Type B pancreatic cell (in vitro differentiated cells): ENCODE data around the gene MAPKAPK5. TPM values are rescaled to one million over a fixed set of nuclear protein-coding genes. Genes with fewer than 3 reads are reported as not detected.
"Not testable (repeated sequence)": the region's sequence is repeated elsewhere in the genome, so short reads cannot be mapped to it uniquely, and the experiment has no call there.

Source experiments
- DNase-seq: peaks from one replicate; pipeline ENCODE4 v3.0.0; 2021; ENCODE audit warnings: mixed read lengths; ENCODE audit not compliant: unreplicated experiment; ENCODE audit errors: extremely low spot score
- H3K27ac Mint-ChIP-seq: 2 replicates; pipeline ENCODE4 v1.8.0; 2021; ENCODE audit warnings: mild to moderate bottlenecking, mixed read lengths
- H3K27me3 Mint-ChIP-seq: 2 replicates; pipeline ENCODE4 v1.8.0; 2021; ENCODE audit warnings: mixed read lengths
- H3K36me3 Mint-ChIP-seq: 2 replicates; pipeline ENCODE4 v1.8.0; 2021; ENCODE audit warnings: mixed read lengths
- H3K4me1 Mint-ChIP-seq: one replicate; pipeline ENCODE4 v1.8.0; 2021; ENCODE audit warnings: mixed read lengths; ENCODE audit not compliant: unreplicated experiment
- H3K4me3 Mint-ChIP-seq: 2 replicates; pipeline ENCODE4 v1.8.0; 2021; ENCODE audit warnings: mild to moderate bottlenecking, mixed read lengths
- H3K9me3 Mint-ChIP-seq: 2 replicates; pipeline ENCODE4 v1.8.0; 2021; ENCODE audit warnings: mixed read lengths
- total RNA-seq: library from RNA; stranded (reverse); gene quantifications from 2 replicates; pipeline ENCODE4 v1.2.1, GENCODE V29; 2021; ENCODE audit warnings: low replicate concordance
- TF ChIP-seq, protein P1 (sequence below): fragments of 200-600 bp; sonication (generic); conservative IDR thresholded peaks from 2 replicates; pipeline ENCODE4 v1.5.0; 2021; ENCODE audit warnings: antibody characterized with exemption, mild to moderate bottlenecking

The MAPKAPK5 gene
- total RNA-seq, 1 donor from 2014 or later: 61.4 TPM

DNA sequence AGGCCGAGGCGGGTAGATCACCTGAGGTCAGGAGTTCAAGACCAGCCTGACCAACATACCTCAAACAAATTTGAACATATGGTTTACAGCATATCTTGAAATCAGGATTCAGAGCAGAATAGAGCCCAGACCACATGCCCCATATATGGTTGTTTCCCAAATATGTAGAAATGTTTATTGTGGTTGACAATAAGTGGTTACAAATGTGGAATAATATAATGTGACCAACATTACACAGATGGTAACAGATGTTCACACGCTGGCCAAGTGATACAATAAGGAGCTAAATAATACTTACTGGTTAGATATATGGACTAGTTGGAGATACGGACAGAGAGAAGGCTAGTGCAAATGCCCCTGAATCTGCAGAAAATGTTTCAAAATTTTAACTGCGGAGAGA, 85.3 kb downstream of the MAPKAPK5 start:
- no peak for DNase-seq
- H3K4me1 Mint-ChIP-seq: no peaks in the 10 kb centered on the region
- no peak overlapping the region for H3K4me3 Mint-ChIP-seq
- no peaks in the 10 kb centered on the region for H3K9me3 Mint-ChIP-seq
- no peak overlapping the region for H3K27ac Mint-ChIP-seq
- no peaks in the 10 kb centered on the region for H3K27me3 Mint-ChIP-seq
- H3K36me3 Mint-ChIP-seq: no peaks in the 10 kb centered on the region
- TF ChIP-seq, protein P1, sequence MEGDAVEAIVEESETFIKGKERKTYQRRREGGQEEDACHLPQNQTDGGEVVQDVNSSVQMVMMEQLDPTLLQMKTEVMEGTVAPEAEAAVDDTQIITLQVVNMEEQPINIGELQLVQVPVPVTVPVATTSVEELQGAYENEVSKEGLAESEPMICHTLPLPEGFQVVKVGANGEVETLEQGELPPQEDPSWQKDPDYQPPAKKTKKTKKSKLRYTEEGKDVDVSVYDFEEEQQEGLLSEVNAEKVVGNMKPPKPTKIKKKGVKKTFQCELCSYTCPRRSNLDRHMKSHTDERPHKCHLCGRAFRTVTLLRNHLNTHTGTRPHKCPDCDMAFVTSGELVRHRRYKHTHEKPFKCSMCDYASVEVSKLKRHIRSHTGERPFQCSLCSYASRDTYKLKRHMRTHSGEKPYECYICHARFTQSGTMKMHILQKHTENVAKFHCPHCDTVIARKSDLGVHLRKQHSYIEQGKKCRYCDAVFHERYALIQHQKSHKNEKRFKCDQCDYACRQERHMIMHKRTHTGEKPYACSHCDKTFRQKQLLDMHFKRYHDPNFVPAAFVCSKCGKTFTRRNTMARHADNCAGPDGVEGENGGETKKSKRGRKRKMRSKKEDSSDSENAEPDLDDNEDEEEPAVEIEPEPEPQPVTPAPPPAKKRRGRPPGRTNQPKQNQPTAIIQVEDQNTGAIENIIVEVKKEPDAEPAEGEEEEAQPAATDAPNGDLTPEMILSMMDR: no peak

DNA sequence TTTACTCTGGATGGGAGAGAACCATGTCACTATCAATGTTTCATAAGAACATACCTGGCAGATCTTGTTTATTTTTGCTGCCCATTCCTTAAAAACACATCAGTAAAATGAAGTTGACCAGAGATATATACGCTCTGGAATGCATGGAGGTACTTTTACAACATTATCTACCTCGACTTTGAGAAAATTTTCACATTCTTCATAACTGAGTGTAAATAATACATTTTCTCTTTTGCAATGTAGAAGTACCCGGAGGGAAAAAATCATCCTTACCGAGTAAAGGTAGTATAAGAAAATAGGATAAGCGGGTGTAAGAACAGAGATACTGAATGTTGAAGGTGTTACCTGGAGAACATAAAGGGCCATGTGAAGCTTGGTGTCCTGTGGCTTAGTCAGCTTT, 90.2 kb downstream of the MAPKAPK5 start:
- H3K36me3 Mint-ChIP-seq: no peaks in the 10 kb centered on the region
- DNase-seq: no peak
- TF ChIP-seq, protein P1: no peak
- H3K9me3 Mint-ChIP-seq: no peaks in the 10 kb centered on the region
- H3K4me3 Mint-ChIP-seq: no peak overlapping the region
- no peak overlapping the region for H3K27ac Mint-ChIP-seq
- H3K4me1 Mint-ChIP-seq: no peaks in the 10 kb centered on the region
- no peaks in the 10 kb centered on the region for H3K27me3 Mint-ChIP-seq

DNA sequence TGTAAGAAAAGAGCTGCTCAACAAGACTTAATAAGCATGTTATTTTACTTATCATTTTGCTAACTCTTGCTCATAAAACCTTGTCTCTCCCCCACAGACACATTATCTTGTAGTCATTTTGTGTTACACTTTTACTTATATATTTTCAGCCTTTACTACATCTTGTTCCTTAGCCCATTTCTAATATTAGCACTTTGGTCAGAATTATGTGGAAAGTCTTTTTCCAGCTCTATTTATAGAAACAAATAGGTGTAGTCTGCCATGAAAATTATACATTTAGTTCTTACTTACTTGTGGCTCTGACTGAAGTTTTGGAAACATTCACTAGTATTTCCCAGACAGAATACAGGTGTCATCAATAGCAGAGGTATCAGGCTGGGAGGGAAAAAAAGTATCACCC, 94.8 kb downstream of the MAPKAPK5 start:
- Mint-ChIP-seq H3K4me3 (no peak overlapping the region), H3K4me1 (no peaks in the 10 kb centered on the region), H3K27ac (no peak overlapping the region), H3K36me3 (no peaks in the 10 kb centered on the region), H3K9me3 (no peaks in the 10 kb centered on the region), H3K27me3 (no peaks in the 10 kb centered on the region)
- DNase-seq: no peak
- TF ChIP-seq, protein P1: no peak

DNA sequence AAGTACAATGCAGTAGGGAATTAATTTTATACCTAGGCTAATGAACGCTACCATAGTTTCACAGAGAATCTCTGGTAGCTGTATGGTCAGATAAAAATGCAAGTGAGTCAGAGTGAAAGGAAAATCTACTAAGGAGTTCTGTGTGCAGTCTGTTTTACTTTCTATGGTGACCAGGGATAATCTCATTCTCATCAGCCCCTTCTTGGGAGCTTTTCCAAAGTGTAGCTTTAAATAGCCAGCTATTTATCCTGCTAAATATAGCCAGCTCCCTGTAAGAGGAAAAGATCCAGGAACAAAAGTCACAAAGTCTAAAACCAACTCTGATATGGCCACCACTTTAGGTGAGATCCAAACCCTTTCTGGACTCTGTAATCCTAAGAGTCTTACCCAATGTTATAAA, 95.4 kb downstream of the MAPKAPK5 start:
- peaks cover under 1% of the 10 kb centered on the region for H3K4me1 Mint-ChIP-seq
- no peaks in the 10 kb centered on the region for H3K36me3 Mint-ChIP-seq
- H3K9me3 Mint-ChIP-seq: no peaks in the 10 kb centered on the region
- TF ChIP-seq, protein P1: no peak
- DNase-seq: no peak
- H3K27me3 Mint-ChIP-seq: no peaks in the 10 kb centered on the region
- H3K4me3 Mint-ChIP-seq: no peak overlapping the region
- H3K27ac Mint-ChIP-seq: no peak overlapping the region

DNA sequence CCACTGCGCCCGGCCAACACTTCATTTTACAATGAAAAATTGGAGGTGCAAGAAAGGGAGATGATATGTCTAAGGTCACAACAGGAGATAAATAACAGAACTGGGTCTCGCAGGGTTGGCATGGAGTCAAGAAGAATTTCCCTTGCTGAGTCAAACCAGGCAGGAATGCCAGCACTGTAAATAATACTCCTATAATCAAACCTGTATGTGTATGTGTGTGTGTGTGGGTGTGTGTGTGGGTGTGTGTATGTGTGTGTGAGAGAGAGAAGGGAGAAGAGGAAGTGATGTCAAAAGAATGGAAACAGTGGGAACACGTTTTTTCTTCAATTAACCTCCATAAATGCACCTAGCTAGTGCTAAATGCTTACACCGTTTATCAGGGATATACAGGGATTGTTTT, 100.5 kb downstream of the MAPKAPK5 start:
- H3K9me3 Mint-ChIP-seq: no peaks in the 10 kb centered on the region
- TF ChIP-seq, protein P1: no peak
- H3K4me3 Mint-ChIP-seq: no peak overlapping the region
- H3K27me3 Mint-ChIP-seq: no peaks in the 10 kb centered on the region
- H3K4me1 Mint-ChIP-seq: peaks cover 5% of the 10 kb centered on the region
- no peak for DNase-seq
- H3K36me3 Mint-ChIP-seq: no peaks in the 10 kb centered on the region
- H3K27ac Mint-ChIP-seq: no peak overlapping the region

DNA sequence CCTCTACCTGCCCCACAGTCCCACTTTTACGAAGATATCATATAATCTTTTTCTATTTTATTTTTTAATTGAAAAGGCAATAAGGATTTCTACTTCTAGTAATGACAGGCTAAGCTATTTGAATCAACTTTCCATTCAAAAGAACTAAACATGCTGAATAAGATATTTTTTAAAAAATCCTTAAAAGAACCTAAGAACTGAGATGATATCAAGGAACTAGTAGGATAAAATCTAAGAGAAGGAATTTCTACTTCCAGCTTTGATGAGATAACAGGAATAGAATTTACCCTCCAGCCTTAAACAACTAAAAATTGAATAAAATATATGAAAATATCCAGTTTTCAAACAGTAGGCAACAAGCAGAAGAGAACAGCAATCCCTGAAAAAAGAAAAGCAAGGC, 101.9 kb downstream of the MAPKAPK5 start:
- H3K27ac Mint-ChIP-seq: no peak overlapping the region
- no peak for DNase-seq
- no peaks in the 10 kb centered on the region for H3K27me3 Mint-ChIP-seq
- TF ChIP-seq, protein P1: no peak
- H3K4me3 Mint-ChIP-seq: no peak overlapping the region
- no peaks in the 10 kb centered on the region for H3K9me3 Mint-ChIP-seq
- H3K36me3 Mint-ChIP-seq: no peaks in the 10 kb centered on the region
- H3K4me1 Mint-ChIP-seq: peaks cover 5% of the 10 kb centered on the region

DNA sequence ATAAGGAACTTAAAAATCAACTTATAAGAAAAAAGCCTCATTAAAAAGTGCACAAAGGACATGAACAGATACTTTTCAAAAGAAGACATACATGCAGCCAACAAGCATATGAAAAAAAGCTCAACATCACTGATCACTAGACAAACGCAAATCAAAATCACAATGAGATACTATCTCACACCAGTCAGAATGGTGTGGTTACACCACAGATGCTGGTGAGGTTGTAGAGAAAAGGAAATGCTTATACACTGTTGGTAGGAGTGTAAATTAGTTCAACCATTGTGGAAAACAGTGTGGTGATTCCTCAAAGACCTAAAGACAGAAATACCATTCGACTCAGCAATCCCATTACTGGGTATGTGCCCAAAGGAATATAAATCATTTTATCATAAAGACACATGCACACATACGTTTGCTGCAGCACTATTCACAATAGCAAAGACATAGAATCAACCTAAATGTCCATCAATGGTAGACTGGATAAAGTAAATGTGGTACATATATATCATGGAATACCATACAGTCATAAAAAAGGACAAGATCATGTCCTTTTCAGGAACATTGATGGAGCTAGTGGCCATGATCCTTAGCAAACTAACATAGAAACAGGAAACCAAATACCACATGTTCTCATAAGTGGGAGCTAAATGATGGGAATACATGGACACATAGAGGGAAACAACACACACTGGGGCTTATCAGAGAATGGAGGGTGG, 109.1 kb downstream of the MAPKAPK5 start:
- not testable (repeated sequence) for H3K9me3 Mint-ChIP-seq, H3K27ac Mint-ChIP-seq, H3K4me3 Mint-ChIP-seq, H3K4me1 Mint-ChIP-seq, DNase-seq, H3K27me3 Mint-ChIP-seq
- H3K36me3 Mint-ChIP-seq: peaks cover 17% of the 10 kb centered on the region
